Sciatic nerve (tissue), 2 donors: Measurements from ENCODE around the gene CXCL8. TPM values are rescaled to one million over a fixed set of nuclear protein-coding genes. Genes with fewer than 3 reads are reported as not detected.

Experiments used
- ATAC-seq: fragments of 200-7000 bp; cut with Tn5 transposase; one replicate; pipeline ENCODE4 v1.9.1; 2020; ENCODE audit warnings: mild to moderate bottlenecking, moderate library complexity
- DNase-seq: peaks from one replicate; pipeline ENCODE4 v3.0.0-alpha.2; 2020; ENCODE audit warnings: low spot score
- intact Hi-C: fragments of 100-400 bp; cut with DNase I; formaldehyde crosslinking; loops from one replicate; pipeline ENCODE4 v1.14.2; 2022
- total RNA-seq: library from RNA; stranded (reverse); fragmentation: NEBNext Ultra II Directional; extraction: Animal tissue kit (Norgen Biotek cat#: 25700); gene quantifications from one replicate; pipeline ENCODE4 v1.2.1, GENCODE V29; 2021
- donor health status: DM: no; HTN: no; CAD: no.
- donor health status: DM: no; HTN: no; CAD: no.

CXCL8 gene
- total RNA-seq, 1 donor from 2014 or later: 33.0 TPM

DNA sequence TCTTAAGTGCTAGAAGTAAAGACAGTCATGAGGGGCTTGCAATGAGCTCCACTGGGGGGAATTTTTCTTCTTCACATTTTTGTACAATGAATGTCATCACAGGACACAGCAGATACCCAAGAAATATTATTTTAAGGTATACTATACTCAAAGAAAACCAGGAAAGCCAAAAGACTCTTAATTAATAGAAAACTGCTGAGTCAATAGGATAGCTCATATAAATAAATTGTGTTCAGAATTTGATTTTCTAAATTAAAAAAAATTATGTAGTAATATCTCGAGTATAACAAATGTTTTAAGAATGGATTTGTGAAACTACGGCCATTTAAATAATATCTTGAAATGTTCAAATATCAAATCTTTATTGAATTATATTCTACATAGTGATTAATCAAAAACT is 25.7 kb upstream of the CXCL8 start:
- no peak for DNase-seq

DNA sequence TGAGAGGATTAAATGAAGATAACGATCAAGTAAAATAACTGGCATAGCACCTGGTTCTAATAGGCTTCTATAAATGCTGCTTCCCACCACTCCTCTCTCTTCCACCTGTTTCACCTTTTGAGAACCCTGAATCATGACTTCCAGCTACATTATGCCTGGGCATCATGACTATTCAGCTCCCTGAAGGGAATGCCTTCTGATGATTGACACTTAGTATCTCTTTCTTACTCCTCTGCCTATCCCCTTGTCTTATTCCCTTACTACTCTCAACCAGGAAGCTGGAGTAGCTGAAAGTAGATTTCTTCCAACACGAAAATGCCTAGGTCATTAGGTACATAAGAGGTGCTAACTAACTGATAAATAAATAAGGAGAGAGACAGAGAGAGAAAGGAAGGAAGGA is 24.7 kb upstream of the CXCL8 start:
- ATAC-seq: no peak
- no peak for DNase-seq
- intact Hi-C loops: no loop called here

More for the DNA sequence above, 25.7 kb upstream of the CXCL8 start:
- intact Hi-C loops: no loop called here
- ATAC-seq: no peak

DNA sequence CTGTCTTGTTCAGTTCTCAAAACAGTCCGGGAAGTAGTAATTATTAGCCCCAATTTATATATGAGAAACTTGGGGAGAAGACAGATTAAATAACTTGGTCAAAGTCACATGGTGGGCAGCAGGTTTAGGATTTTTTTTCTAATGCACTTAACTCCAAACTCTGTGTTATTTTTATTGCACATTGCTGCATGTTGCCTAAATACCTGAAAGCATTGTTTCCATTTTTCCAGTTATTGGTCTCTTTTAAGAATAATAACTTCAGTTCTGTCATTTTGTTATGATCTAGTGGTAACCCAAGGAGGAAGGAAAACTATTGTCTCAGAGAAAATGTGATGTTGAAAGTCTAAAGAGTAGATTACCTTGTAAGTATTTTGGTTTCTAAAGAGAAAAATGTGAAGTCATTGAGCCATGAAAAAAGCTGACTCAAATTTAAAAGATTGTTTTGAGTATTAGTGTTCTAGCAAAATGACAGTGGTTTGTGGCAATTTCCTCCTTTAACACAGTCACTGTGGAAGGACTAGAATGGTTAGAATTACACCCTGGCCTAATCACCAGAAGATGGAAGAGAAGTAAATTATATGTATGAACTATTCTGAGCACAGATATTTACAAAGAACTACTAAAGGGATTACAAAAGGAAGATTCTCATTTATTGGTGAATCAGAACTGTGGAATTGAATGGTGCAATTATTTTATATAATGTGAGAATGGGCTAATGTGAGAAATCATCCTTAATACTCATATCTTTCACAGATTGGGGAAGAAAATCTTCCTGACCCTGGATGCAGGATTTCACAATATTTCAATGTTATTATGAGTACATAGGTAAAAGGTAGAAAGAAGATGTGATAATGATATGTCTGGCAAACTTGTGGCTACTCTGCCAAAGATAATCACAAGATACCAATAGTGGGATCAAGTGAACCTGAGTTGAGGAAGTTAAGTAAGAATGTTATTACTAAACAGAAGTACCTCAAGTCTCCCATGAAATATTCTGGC is 21.7 kb upstream of the CXCL8 start:
- no peak for DNase-seq
- intact Hi-C loops: no loop called here
- ATAC-seq: no peak

DNA sequence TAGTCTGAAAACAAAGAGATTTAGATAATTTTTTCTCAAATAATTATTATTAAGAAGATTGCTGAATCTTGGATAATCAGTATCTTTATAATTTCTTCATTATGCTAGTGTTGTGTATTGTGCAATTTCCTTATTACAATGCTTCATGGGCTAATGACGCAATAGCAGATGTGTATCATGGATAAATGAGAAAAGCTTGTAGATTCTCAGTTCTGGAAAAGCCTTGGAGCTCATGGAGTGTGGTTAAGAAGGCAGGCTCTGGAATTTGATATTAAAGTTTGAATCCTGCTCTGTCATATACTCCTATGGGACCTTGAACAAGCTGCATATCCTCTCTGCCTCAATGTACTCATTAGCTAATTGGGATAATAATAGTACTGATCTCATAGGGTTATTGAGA is 18.9 kb upstream of the CXCL8 start:
- DNase-seq: no peak
- intact Hi-C loops: no loop called here
- ATAC-seq: peak; percentile 86

DNA sequence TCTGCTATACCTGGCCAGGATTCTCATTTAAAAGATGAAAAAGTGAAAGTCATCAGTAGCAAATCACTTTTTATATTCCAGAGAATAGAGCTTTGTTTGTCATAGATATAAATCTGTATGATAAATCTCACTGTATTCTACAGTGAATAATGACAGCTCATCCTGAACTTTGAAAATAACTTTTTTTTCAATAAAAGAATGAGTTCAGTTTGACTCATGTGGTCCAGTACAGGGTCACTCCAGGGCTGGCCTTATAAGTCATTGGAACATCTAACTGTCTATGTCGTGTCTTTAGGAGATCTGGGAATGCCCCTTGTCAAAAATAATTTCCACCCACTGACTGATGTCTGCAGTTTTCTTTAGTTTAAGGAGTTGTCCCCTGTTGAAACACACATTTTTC is 18.5 kb upstream of the CXCL8 start:
- DNase-seq (no peak), ATAC-seq (no peak)
- intact Hi-C loops: no loop called here

DNA sequence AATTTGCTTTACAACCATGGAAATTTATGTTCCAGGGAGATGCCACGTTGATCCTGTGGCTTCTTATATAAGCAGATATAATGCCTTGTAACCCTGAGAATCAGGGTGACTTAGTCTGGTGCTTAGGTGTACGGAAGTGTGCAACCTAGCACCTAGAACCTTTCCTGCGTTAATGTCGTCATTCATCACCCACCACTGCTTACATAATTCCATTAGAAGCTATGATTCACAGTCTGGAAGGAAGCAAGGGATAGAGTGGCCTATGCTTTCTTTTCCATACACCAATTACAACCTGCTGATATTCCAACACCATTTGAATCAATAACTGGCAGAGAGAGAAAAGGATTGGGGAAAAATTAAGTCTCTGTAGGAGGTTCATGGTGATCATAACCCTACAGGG is 17.3 kb upstream of the CXCL8 start:
- DNase-seq (no peak), ATAC-seq (no peak)
- intact Hi-C loops: no loop called here

DNA sequence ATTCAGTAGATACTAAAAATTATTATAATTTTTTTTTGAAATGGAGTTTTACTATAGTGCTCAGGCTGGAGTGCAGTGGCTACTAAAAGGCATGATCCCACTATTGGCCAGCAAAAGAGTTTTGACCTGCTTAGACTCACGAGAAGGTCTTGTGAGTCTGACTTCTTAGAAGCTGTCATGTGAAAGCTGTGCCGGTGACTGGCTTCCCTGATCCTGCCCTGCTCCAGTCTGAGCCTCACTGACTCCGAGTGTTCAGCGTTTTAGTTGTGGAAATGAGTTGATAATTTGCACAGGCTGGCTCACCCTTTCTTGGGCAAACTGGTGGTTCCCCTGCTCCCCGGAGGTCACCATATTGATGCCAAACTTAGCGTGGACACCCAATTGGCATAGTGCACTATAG is 16.4 kb upstream of the CXCL8 start:
- DNase-seq: no peak
- intact Hi-C loops: no loop called here
- no peak for ATAC-seq

DNA sequence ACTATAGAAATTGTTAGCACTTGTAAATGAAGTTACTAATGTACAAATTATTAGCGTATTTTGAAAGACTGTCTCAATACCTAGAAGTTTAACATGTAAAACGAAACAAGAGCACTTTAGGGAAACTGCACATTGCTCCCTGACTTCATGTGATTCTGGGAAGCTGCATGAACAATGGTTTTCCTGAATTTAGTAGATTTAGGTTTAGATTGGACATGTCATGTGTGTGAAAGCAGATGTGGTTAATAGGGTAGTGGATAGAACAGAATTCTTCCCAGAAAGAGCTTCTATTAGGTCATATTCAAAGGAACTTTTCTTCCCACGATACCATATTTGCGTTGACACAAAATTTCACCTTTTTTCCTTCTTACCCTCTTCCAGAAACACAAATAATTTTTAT is 14.9 kb upstream of the CXCL8 start:
- intact Hi-C loops: no loop called here
- ATAC-seq: no peak
- no peak for DNase-seq

DNA sequence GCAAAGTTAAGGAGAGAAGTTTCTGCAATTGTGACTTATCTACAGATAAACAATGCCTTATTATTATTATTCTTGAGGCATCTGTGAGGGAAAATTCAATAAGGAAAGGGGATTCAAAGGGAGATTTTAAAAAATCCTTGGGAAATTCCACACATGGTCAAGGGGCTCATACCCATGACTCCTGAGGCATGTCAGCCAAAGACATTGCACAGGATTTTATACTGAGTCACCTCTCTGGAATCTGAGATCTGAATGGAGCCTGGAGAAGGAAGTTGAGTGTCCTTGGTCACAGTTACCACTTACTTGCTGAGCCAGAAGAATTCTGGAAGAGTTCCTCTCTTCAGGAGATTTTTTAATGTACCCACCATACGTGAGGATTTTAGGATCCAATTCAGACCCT is 14.4 kb upstream of the CXCL8 start:
- DNase-seq (no peak), ATAC-seq (peak; percentile 52)
- intact Hi-C loops: no loop called here

DNA sequence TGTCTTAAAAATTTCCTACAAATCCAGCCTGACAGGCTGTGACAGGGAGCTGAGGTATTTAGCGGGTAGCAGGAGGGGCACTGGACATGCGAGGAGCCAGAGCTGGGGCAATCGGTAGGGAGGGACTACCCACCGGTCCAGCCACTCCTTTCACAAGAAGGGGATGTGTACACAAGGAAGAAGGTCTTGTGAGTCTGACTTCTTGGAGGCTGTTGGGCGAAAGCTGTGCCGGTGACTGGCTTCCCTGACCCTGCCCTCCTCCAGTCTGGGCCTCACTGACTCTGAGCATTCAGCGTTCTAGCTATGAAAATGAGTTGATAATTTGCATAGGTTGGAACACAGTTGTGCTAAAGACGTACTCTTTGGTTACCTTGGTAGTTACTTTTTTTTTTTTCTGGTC is 12.7 kb upstream of the CXCL8 start:
- ATAC-seq (no peak), DNase-seq (no peak)
- intact Hi-C loops: no loop called here

DNA sequence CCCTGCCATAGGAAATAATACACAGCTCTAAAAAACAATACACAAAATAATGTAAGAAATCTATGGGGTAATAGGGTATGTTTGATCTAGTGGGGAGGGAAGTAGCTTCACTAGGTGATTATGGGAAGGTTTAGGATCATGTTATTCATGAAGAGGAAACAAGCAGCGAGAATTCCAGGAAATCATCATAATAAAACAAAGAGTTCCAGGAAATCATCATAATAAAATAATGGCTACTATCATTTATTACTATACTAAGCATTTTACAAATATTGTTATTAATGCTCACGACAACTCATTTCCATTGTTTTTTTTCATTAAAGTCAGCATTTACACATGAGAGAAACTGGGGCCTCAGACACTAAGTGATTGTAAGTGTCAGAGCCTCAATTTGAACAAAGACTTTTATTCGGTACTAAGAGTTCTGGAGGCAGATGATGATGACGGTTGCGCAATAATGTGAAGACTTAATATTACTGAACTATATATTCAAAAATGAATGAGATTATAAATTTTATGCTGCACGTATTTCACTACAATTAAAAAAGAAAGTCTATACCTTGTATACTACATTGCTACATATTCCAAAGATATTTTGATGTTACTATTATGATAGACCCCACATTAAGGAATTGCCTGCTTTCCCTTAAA is 12.2 kb upstream of the CXCL8 start:
- intact Hi-C loops: no loop called here

DNA sequence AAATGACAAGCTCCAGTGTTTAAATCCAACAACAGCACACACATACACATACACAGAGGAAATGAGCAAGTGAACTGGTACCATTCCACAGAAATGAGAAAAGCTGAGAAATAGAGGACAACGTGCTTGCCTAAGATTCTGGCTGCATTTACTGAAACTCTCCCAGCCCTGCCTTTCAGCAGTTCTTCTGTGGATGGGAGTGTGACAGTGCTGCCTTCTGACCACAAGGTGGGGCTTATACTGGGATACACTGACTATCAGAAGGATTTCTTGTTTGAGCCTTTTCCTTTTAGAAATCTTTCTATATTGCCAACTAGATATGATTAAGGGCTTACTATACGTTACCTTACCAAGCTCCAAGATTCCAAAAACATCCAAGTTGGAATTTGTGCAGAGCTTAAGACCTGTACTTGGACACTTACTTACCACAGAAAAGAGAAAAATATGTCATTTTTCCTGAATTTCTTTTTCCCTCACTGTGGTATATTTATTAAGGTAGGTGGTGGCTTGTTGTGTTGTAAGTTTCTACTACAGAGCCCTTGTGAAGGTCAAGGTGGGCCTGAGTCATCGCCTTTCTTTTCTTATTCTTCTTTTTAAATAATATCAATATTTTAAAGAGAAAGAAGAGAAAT is 10.7 kb upstream of the CXCL8 start:
- DNase-seq (peak; percentile 79), ATAC-seq (peak; percentile 92)
- intact Hi-C loops: no loop called here

More for the DNA sequence above, 12.2 kb upstream of the CXCL8 start:
- no peak for DNase-seq
- ATAC-seq: no peak

DNA sequence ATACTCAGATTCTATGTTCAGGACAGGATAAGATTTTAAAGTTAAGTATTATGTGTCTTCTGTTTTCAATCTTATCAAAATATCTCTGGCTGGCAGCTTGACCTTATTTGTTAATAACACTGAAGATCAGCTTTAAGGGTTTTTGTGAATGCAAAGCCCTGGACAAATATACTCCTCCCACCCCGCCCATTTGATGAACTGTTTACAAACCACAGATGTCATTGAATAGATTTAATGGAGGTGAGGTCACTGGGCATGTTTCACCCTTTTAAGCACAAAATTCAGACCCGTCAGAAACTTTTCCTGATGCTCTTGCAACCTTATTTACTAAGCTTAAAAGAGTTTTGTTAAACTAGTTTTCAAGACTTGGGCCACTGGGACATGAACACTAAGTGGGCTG is 10.1 kb upstream of the CXCL8 start:
- intact Hi-C loops: no loop called here
- DNase-seq: no peak
- ATAC-seq: no peak

DNA sequence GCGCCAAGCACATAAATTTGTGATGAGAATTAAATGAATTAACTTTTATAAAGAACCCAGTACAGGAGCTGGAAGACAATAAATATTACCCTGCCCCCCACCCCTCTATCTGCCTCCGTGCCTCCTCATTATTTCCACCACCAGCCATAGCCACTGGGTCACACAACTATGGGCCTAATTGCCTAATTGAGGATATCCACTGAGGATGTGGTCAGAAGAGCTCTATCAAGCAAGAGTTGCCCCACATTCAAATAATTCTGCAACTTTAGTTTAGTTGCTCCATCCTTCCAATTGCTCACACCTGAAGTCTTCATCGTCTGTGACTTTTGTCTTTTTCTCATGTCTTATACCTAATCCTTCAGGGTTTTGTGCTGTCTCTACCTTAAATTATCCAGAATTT is 9.5 kb upstream of the CXCL8 start:
- ATAC-seq: no peak
- no peak for DNase-seq
- intact Hi-C loops: no loop called here

DNA sequence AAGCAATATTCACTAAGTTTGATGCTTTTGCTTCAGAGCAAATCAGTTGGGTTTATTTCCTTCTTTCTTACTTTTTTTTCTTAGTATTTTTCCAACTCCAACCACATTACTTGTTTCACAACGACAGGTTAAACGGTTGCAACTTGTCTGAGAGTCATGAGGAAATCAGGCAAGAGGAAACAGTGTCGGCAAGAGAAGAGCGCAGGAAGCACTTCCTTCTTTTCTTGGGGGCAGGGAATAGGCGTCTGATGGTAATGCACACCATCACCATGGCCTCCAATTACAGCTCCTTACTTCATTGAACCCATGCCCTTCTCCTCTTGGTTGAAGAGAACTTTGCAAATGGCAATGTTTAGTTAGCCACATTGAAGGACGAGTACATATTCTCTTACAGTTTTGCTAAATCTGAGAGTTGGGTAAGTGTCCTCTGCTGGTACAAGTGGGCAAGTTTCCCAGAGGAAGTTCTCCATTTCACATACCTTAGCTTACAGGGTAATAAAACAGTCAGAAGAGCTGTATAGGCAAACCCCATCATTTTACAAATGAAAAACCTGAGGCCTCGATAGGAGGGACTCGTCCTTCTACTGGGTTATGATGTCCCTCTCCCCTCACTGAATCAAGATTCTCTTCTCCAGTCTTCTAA is 8.3 kb upstream of the CXCL8 start:
- intact Hi-C loops: no loop called here
- DNase-seq: no peak
- ATAC-seq: peak; percentile 29

DNA sequence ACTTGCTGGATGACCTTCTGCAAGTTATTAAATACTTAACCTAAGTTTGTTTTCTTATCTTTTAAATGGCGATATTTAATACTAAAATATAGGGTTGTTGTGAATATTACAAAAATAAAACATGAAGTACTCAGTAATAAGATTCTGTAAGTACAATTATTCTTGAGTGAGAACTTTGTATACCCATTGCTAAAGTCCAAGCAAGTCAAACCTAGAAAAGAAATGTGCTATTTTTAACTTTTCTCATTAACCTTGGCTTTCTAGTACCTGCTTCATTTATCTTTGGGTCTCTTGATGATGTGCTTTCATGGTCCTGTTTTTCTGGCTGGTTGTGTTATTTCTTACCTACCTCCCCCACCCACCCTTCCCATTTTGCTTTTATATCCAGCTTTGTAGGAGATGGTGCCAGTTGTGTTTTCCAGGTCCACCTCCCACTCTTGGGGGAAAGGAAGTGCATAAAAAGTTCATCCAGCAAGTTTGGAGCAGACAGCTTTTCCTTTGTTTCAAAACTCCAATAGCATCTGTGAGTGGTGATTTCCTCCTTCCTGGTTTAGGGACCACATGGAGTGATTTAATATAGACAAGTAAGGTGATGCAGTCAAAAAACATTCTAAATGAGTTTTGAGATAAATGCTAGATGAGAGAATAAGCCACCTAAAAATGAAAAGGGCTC is 7.5 kb upstream of the CXCL8 start:
- ATAC-seq (no peak), DNase-seq (no peak)
- intact Hi-C loops: no loop called here

DNA sequence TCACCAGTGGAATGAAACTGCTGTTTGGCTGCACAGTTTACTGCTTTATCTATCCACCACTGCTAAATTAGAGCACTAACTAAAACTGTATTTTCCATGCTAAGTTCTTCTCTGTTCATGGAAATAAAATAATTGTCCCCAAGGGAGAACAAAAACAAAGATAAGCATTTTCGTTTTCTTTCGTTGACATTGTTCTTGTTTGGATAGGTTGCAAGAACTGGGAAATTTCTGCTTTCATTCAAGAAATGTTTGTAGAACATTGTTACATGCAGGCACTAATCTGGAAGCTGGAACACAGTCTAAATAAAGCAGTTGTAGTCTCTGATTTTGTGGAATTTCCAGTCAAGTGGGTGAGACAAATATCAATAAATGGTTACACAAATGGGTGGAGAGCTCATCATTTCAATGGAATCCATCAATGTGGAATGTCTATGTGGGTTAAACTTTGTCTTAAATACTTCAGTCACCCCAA is 5.8 kb upstream of the CXCL8 start:
- ATAC-seq (peak; percentile 38), DNase-seq (no peak)
- intact Hi-C loops: no loop called here

DNA sequence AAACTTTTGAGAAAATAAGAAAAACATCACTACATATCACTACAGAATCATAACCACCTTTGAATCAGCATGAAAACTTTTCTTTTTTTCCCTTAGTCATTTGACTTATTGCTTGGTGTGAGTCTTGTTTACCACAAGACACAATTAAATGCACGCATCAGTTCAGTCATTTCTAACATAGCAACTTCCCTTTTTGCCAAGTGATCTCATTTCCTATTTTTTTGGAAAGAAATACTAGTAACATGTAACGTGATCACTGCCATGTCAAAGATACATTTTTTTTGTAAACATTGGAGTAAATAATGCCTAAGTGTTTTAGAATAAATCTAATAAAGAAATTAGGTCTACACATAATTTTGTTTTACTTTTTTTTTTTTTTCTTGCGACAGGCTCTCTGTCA is 5.1 kb upstream of the CXCL8 start:
- DNase-seq (no peak), ATAC-seq (peak; percentile 43)
- intact Hi-C loops: no loop called here
